ENCODE measurements around the gene SUSD6. TPM values are rescaled to one million over a fixed set of nuclear protein-coding genes. Genes with fewer than 3 reads are reported as not detected.

SUSD6 gene
- polyA plus RNA-seq, 2 of the 4 experiments (the other 2 are of a cell fraction): 4.3 to 7.0 TPM

DNA sequence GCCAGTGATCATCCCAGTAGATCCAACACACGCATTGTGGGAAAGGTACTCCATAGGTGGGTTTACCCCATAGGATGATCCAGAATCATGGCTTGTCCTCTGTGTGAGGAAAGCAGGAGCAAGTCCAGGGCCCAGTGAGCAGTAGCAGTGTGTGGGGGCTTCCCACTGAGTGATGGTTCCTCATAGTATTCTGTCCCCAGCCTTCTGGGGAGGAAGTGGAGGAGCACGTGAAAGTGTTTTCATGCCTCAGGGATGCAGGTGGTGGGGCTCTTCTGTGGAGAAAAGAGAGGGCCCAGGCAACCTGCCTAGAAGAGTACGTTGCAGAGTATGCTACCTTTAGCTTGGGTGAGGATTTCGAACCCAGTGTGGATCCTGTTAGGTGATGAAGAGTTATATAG lies 56.5 kb downstream of the SUSD6 start (continued):
- TF ChIP-seq MYC (IDR thresholded peaks at IDR 0.05; ENCODE audit: borderline replicate concordance, low read length) (no peak), EP300 (IDR thresholded peaks at IDR 0.05) (no peak), BHLHE40 (IDR thresholded peaks at IDR 0.05; ENCODE audit: low read depth, low read length) (no peak), NFE2L2 (conservative IDR thresholded peaks at IDR 0.05; ENCODE audit: low read length) (no peak), RFX5 (IDR thresholded peaks at IDR 0.05) (no peak)
- TF ChIP-seq, protein P1, sequence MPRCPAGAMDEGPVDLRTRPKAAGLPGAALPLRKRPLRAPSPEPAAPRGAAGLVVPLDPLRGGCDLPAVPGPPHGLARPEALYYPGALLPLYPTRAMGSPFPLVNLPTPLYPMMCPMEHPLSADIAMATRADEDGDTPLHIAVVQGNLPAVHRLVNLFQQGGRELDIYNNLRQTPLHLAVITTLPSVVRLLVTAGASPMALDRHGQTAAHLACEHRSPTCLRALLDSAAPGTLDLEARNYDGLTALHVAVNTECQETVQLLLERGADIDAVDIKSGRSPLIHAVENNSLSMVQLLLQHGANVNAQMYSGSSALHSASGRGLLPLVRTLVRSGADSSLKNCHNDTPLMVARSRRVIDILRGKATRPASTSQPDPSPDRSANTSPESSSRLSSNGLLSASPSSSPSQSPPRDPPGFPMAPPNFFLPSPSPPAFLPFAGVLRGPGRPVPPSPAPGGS (IDR thresholded peaks at IDR 0.05): no peak

DNA sequence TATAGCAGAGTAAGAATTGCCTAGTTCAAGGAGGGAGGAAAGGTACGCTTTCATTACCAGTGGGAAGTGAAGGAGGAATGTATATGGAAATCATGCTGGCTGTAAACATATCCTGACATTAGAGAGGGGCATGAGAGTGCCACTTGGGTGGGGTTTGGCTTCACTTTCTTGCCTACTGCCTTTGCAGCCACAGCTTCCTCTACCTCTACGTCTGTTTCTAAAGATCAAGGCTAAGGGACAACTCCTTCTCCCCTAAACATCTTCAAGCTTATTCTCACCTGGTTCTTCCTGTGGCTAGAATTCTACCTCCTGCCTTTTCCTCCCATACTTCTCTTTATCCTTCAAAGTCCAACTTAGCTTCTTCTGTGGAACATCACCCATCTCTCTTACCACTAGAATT lies 58.0 kb downstream of the SUSD6 start:
- 89% methylated on average over 2 of the region's 2 CpGs for WGBS (ENCODE audit: missing lambda C conversion rate)
- no peaks in the 10 kb centered on the region for H3K9me3 ChIP-seq
- ChIA-PET POLR2A (no interaction called here), CTCF (interaction anchor here (0.6 kb wide), 1 partner anchor 45 kb away, joined by 3 read pairs; no protein-coding TSS in a partner anchor)
- ATAC-seq (no peak), DNase-seq (ENCODE audit: low read depth in 1 of 2, low spot score in 1 of 2) (no peak), FAIRE-seq (no peak)
- no peak overlapping the region for H3K4me3 ChIP-seq
- H3K4me1 ChIP-seq: peaks cover 28% of the 10 kb centered on the region
- H3K4me2 ChIP-seq: no peak overlapping the region
- H3K27ac ChIP-seq: no peak overlapping the region
- TF ChIP-seq RNF2 (IDR thresholded peaks at IDR 0.05; ENCODE audit: borderline replicate concordance, low read depth): no peak
- TF ChIP-seq KDM5A (IDR thresholded peaks at IDR 0.05): no peak
- TF ChIP-seq ZFP36 (IDR thresholded peaks at IDR 0.05; ENCODE audit: borderline replicate concordance, partially characterized antibody): no peak
- no peak for TF ChIP-seq MAZ (IDR thresholded peaks at IDR 0.05; ENCODE audit: borderline replicate concordance, low read depth, low read length)
- TF ChIP-seq RARB (CRISPR knock-in tag; IDR thresholded peaks at IDR 0.05): no peak
- TF ChIP-seq MYC (IDR thresholded peaks at IDR 0.05; ENCODE audit: borderline replicate concordance, low read length): no peak
- no peak for TF ChIP-seq EP300 (IDR thresholded peaks at IDR 0.05)
- TF ChIP-seq KDM1A (IDR thresholded peaks at IDR 0.05; ENCODE audit: low read depth): no peak
- TF ChIP-seq, protein P2, sequence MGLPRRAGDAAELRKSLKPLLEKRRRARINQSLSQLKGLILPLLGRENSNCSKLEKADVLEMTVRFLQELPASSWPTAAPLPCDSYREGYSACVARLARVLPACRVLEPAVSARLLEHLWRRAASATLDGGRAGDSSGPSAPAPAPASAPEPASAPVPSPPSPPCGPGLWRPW (IDR thresholded peaks at IDR 0.05): no peak
- no peak for TF ChIP-seq RFX5 (IDR thresholded peaks at IDR 0.05)
- TF ChIP-seq ZNF302 (CRISPR knock-in tag; IDR thresholded peaks at IDR 0.05): no peak
- no peak for TF ChIP-seq TFCP2L1 (CRISPR knock-in tag; IDR thresholded peaks at IDR 0.05)
- no peak for TF ChIP-seq HOXB13 (CRISPR knock-in tag; IDR thresholded peaks at IDR 0.05; ENCODE audit: low read depth)

DNA sequence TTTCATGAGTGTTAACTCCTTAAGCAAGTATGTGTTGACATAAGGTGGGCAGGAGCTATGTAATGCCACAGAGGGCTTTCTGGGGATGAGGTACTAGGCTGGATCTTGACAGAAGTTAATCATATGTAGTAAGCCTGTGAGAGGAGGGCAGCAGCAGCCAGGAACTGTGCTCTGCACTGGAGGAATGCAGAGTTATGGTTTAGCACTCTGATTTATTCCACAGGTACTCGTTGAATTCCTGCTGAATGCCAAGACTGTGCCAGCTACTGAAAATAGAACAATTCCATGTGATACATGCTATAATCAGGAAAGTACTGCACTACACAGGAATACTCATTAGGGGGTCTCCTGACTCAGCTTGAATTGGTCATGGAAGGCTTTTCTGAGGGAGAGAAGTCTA lies 58.7 kb downstream of the SUSD6 start:
- Histone ChIP-seq H3K4me3 (no peak overlapping the region), H3K4me2 (no peak overlapping the region), H3K4me1 (peaks cover 24% of the 10 kb centered on the region), H3K27ac (no peak overlapping the region), H3K9me3 (no peaks in the 10 kb centered on the region)
- no peak for DNase-seq (ENCODE audit: low read depth in 1 of 2, low spot score in 1 of 2)
- ATAC-seq: no peak
- TF ChIP-seq HEYL (CRISPR knock-in tag; IDR thresholded peaks at IDR 0.05): no peak
- TF ChIP-seq, protein P2 (IDR thresholded peaks at IDR 0.05): no peak
- TF ChIP-seq RNF2 (IDR thresholded peaks at IDR 0.05; ENCODE audit: borderline replicate concordance, low read depth): no peak
- no peak for TF ChIP-seq NR3C1 (IDR thresholded peaks at IDR 0.05)
- TF ChIP-seq RARB (CRISPR knock-in tag; IDR thresholded peaks at IDR 0.05): no peak
- no peak for TF ChIP-seq MAZ (IDR thresholded peaks at IDR 0.05; ENCODE audit: borderline replicate concordance, low read depth, low read length)
- no peak for TF ChIP-seq CHD2 (IDR thresholded peaks at IDR 0.05; ENCODE audit: low read length, partially characterized antibody)
- TF ChIP-seq RCOR1 (IDR thresholded peaks at IDR 0.05; ENCODE audit: low read depth, low read length): no peak
- no peak for TF ChIP-seq SREBF2 (IDR thresholded peaks at IDR 0.05)
- TF ChIP-seq TP53 (CRISPR knock-in tag; IDR thresholded peaks at IDR 0.05): no peak
- no peak for TF ChIP-seq CBX2 (IDR thresholded peaks at IDR 0.05; ENCODE audit: borderline replicate concordance, low read depth)
- TF ChIP-seq PHF8 (IDR thresholded peaks at IDR 0.05; ENCODE audit: borderline replicate concordance, low read depth): no peak
- TF ChIP-seq CEBPB (IDR thresholded peaks at IDR 0.05): no peak
- TF ChIP-seq, protein P3, sequence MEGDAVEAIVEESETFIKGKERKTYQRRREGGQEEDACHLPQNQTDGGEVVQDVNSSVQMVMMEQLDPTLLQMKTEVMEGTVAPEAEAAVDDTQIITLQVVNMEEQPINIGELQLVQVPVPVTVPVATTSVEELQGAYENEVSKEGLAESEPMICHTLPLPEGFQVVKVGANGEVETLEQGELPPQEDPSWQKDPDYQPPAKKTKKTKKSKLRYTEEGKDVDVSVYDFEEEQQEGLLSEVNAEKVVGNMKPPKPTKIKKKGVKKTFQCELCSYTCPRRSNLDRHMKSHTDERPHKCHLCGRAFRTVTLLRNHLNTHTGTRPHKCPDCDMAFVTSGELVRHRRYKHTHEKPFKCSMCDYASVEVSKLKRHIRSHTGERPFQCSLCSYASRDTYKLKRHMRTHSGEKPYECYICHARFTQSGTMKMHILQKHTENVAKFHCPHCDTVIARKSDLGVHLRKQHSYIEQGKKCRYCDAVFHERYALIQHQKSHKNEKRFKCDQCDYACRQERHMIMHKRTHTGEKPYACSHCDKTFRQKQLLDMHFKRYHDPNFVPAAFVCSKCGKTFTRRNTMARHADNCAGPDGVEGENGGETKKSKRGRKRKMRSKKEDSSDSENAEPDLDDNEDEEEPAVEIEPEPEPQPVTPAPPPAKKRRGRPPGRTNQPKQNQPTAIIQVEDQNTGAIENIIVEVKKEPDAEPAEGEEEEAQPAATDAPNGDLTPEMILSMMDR (IDR thresholded peaks at IDR 0.05): no peak
- no peak for TF ChIP-seq HOXA7 (CRISPR knock-in tag; IDR thresholded peaks at IDR 0.05)
- TF ChIP-seq BHLHE40 (IDR thresholded peaks at IDR 0.05; ENCODE audit: low read depth, low read length): no peak
- no peak for TF ChIP-seq POLR2AphosphoS2 (conservative IDR thresholded peaks at IDR 0.05; ENCODE audit: low read length)
- TF ChIP-seq TFCP2L1 (CRISPR knock-in tag; IDR thresholded peaks at IDR 0.05): no peak
- TF ChIP-seq HDAC2 (IDR thresholded peaks at IDR 0.05): no peak
- POLR2A ChIA-PET: no interaction called here
- 74% methylated on average over 1 of the region's 1 CpG for WGBS (ENCODE audit: missing lambda C conversion rate)
- FAIRE-seq: no peak
- CTCF ChIA-PET: interaction anchor here (0.6 to 1.1 kb wide), 2 partner anchors 22 to 44 kb away, joined by 3 to 4 read pairs; no protein-coding TSS in a partner anchor
